ENCODE measurements around the gene PRDX4. TPM values are rescaled to one million over a fixed set of nuclear protein-coding genes. Genes with fewer than 3 reads are reported as not detected.
A peak's percentile ranks its signal among the peaks of the same experiment; 100 is the strongest.

PRDX4 gene
- total and polyA plus RNA-seq, 2 of the 8 experiments (the other 6 are each of a cell fraction or from before 2014, with no cell fraction given), result 130 TPM

DNA sequence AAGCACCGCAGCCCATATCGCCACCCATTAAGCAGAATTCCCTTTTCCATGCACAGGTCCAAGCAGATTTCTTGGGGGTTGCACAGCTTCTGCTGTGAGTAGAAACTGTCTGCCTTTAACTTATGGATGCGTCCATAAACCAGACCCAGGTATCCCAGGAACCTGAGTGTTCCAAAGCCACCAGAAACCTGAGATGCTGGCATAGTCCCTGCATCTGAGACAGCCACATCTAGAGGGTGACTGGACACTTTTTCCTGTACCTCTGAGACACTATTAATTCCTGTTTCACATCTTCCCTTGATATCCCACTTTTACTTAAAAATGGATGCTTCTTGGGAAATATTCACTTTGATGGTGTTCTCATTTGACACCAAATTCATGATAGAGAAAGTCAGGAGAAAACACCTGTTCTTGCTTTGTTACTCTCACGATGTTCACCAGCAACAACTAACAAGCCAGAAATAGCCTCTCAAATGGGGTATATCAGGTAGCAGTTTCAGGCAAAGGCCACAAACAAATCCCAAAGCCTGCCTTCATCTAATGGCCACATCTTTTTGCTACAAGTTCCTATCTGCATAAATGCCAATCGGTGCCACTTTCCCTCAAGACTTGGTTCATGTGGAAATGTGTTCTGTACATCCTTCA, 45.5 kb upstream of the PRDX4 start:
- Histone ChIP-seq H2BK5ac (ENCODE audit: low read depth, low read length) (no peak overlapping the region), H3K9ac (replicated peaks in 1 of 4; ENCODE audit: extremely low read depth in 1 of 4, low read depth in 3 of 4, low read length in 3 of 4) (no peak overlapping the region), H2BK20ac (ENCODE audit: low read length) (no peak overlapping the region), H3K4me1 (replicated peaks in 1 of 4; ENCODE audit: control insufficient read depth in 3 of 4, insufficient read depth in 4 of 4, low read length in 3 of 4) (no peaks in the 10 kb centered on the region), H2AK5ac (ENCODE audit: low read depth, low read length) (no peak overlapping the region), H3K79me2 (ENCODE audit: control insufficient read depth in 1 of 2, insufficient read depth in 2 of 2, low read length in 2 of 2) (no peaks in the 10 kb centered on the region), H3K56ac (replicated peaks; ENCODE audit: insufficient read length, low read depth, low read length) (no peak overlapping the region), H3K4me3 (ENCODE audit: extremely low read depth in 1 of 4, insufficient read depth in 2 of 4, low read depth in 3 of 4, low read length in 4 of 4) (no peak overlapping the region), H3K4me2 (ENCODE audit: insufficient read depth in 1 of 2, low read depth in 2 of 2, low read length in 2 of 2) (no peak overlapping the region), H2BK15ac (ENCODE audit: low read length) (no peak overlapping the region), H3K27ac (ENCODE audit: low read depth, low read length) (no peak overlapping the region), H2BK120ac (replicated peaks; ENCODE audit: low read depth, low read length) (no peak overlapping the region), H3K18ac (ENCODE audit: extremely low read depth, low read length) (no peak overlapping the region), H3K9me3 (ENCODE audit: insufficient read depth in 2 of 2, low read depth in 1 of 2, low read length in 1 of 2) (no peaks in the 10 kb centered on the region), H3K4ac (replicated peaks; ENCODE audit: insufficient read length, low read depth, low read length) (no peak overlapping the region), H2AFZ (ENCODE audit: low read length) (no peak overlapping the region), H4K8ac (ENCODE audit: extremely low read depth, insufficient read depth, low read length) (no peak overlapping the region), H3K36me3 (ENCODE audit: control insufficient read depth in 2 of 4, insufficient read depth in 4 of 4, low read length in 3 of 4) (no peaks in the 10 kb centered on the region), H4K5ac (ENCODE audit: insufficient read length, low read depth, low read length) (no peak overlapping the region), H4K91ac (replicated peaks; ENCODE audit: insufficient read length, low read length) (no peak overlapping the region), H3K23ac (ENCODE audit: insufficient read length) (no peak overlapping the region), H2BK12ac (ENCODE audit: low read depth, low read length) (no peak overlapping the region), H3K79me1 (ENCODE audit: low read depth, low read length) (no peaks in the 10 kb centered on the region), H3K14ac (ENCODE audit: insufficient read length) (no peak overlapping the region), H4K20me1 (replicated peaks in 1 of 2; ENCODE audit: control insufficient read depth in 1 of 2, insufficient read depth in 2 of 2, low read length in 2 of 2) (no peaks in the 10 kb centered on the region), H3K23me2 (ENCODE audit: low read depth, low read length) (no peaks in the 10 kb centered on the region), H3K27me3 (replicated peaks in 1 of 4; ENCODE audit: control insufficient read depth in 3 of 4, extremely low read depth in 1 of 4, insufficient read depth in 3 of 4, low read length in 3 of 4) (no peaks in the 10 kb centered on the region)
- FAIRE-seq (peak; percentile 13), DNase-seq (ENCODE audit: low read depth in 1 of 2, low spot score in 2 of 2) (no peak)
- 87% methylated on average over 4 of the region's 5 CpGs; no CpG with 5 or more reads in 1 of the 2 experiments for WGBS, 2 experiments (ENCODE audit: extremely low coverage in 1 of 2, insufficient coverage in 1 of 2, insufficient read length in 1 of 2, insufficient replicate concordance in 2 of 2, low coverage in 1 of 2, low lambda C conversion rate in 2 of 2, missing lambda C conversion rate in 1 of 2)
- ChIA-PET POLR2A (ENCODE audit: partially characterized antibody) (no interaction called here), CTCF (ENCODE audit: partially characterized antibody) (no interaction called here)
- no peak for TF ChIP-seq SRF (IDR thresholded peaks at IDR 0.05; ENCODE audit: low read depth, low read length)
- TF ChIP-seq PHF8 (conservative IDR thresholded peaks at IDR 0.05; ENCODE audit: low read depth, low read length), result no peak
- no peak for TF ChIP-seq SIX5 (IDR thresholded peaks at IDR 0.05; ENCODE audit: low read depth, low read length)
- TF ChIP-seq ASH2L (IDR thresholded peaks at IDR 0.05; ENCODE audit: low read length), result no peak
- no peak for TF ChIP-seq RBBP5 (IDR thresholded peaks at IDR 0.05; ENCODE audit: borderline replicate concordance, low read depth, low read length)
- TF ChIP-seq SIN3A (conservative IDR thresholded peaks at IDR 0.05 in 1 of 2, IDR thresholded peaks at IDR 0.05 in 1 of 2; ENCODE audit: low read depth in 1 of 2, low read length in 2 of 2), result no peak
- TF ChIP-seq TBP (IDR thresholded peaks at IDR 0.05; ENCODE audit: low read depth, low read length), result no peak
- TF ChIP-seq HDAC6 (IDR thresholded peaks at IDR 0.05; ENCODE audit: low read depth, low read length), result no peak
- no peak for TF ChIP-seq TEAD4 (IDR thresholded peaks at IDR 0.05; ENCODE audit: low read depth, low read length)
- TF ChIP-seq CBX8 (IDR thresholded peaks at IDR 0.05; ENCODE audit: borderline replicate concordance, low read depth, low read length), result no peak
- no peak for TF ChIP-seq MAFK (IDR thresholded peaks at IDR 0.05; ENCODE audit: low read depth, low read length)
- TF ChIP-seq RFX5 (IDR thresholded peaks at IDR 0.05; ENCODE audit: borderline replicate concordance, low read depth, low read length), result no peak
- no peak for TF ChIP-seq BRCA1 (IDR thresholded peaks at IDR 0.05; ENCODE audit: low read depth, low read length)
- no peak for TF ChIP-seq KDM5A (IDR thresholded peaks at IDR 0.05; ENCODE audit: low read length)
- no peak for TF ChIP-seq SAP30 (IDR thresholded peaks at IDR 0.05; ENCODE audit: insufficient read depth, insufficient replicate concordance, low read length)

Data from H1 (cell line).